NCI-H510A (cell line): ENCODE measurements around the gene ITGB1.
A peak's percentile ranks its signal among the peaks of the same experiment; 100 is the strongest.
"Not testable (repeated sequence)": the region's sequence is repeated elsewhere in the genome, so short reads cannot be mapped to it uniquely, and the experiment has no call there.

Experiments used
- DNase-seq: peaks from one replicate; lab custom pipeline; 2025; lab: John Stamatoyannopoulos, UW

ITGB1 gene

DNA sequence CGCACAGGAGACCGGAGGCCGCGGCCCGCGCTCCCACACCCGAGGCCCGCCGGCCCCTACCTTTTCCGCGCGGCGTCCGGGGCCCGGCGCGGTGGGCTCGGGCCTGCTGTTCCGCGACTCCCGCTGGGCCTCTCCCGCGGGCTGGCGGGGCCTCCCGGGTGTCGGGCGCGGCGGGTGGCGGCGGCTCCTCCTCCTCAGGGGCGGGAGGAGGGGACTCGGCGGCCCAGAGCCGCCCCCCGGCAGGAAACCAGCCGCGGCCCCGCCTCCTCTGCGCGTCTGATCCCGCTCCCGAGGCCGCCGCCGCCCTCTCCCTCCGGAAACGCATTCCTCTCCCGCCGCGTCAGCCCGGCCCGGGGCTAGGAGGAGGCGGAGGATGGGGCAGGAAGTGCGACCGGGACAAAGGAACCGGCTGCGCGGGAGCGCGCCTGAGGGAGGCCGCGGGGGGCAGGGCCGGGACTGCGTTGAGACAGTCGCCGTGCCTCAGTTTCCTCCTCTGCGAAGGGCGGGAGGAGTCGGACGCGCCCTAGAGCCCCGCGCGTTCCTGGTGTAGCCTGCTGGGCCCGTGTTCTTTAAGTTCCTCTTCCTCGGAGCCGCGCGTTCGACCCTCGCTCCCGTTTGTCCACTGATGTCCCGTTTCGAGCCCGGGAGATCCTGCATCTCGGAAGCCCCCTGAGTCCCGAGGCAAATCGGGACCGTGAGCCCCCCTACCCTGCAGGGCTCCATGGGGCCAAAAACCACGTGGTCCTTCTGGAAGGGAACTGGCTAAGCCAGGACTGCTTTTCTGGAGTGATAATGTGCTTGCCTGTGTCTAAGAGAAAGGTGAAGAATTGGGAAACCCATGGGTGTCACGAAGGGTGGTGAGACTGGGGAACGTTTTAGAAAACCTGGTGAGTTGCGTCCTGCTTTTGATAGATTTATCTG lies at the start of gene ITGB1:
Gene ITGB1 (minus strand): TSS at position 146 of the 921 bp plus-strand sequence. CDS start 22,672 bp downstream, outside the sequence.
- peak; percentile 87 for DNase-seq

DNA sequence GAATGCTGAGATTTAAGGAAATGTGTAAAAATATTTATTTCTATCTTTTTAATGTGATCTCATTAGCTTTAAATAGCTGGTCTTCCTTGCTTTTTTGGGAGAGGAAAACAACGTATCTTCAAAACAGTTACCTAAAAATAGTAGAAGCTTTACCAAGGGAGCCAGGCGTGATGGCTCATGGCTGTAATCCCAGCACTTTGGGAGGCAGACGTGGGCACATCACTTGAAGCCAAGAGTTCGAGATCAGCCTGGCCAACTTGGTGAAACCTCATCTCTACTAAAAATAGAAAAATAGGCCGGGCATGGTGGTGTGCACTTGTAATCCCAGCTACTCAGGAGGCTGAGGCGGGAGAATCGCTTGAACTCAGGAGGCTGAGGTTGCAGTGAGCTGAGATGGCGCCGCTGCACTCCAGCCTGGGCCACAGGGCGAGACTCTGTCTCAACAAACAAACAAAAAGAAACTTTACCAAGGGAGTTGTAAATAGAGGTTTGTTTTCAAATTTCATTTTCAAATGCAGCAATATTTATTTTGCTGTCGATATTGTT lies 48.4 kb upstream of the ITGB1 start:
- no peak for DNase-seq

DNA sequence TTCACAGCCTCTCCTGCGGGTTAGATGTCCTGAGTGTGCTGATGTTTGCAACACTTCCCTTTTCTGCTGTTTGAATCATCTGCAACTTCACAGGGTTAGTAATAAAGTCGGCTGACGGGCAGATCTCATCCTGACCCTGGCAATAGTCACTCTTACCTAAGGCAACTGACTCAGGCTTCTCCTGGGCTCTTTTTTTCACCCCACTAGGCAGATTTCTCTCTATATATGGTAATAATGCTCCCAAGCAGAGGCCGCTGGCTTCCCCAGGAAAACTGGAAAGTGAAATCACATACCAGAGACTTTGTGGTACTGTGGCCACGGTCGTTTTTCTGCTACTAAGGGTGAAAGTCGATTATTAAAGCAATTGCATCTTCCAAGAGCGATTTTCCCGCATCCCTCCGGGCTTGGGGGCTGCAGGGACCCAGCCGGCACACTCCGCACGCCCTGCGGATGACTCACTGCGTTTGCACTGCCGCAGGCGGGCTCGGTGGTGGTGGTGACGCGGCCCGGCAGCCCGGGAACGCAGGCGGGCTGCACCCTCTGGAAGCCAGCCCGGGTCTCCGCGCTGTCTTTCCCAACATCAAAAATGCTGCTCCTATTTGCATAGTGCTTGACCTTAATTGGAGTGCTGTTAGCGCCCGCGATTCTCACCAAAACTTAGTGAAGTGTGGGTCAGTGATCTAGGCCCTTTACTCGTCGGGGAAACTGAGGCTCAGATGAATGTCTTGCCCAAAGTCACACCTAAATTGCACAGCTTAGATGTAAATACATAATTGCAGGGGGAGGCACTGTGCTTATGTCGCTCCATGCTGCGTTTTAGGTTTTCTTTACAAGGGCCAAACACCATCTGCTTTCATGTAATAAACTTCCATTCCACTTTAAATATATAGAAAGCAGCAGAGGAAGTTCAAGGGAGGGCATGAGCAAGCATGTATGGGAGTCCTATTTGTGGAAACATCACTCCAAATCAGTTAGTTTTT lies 47.6 kb upstream of the ITGB1 start:
- DNase-seq = peak; percentile 2

DNA sequence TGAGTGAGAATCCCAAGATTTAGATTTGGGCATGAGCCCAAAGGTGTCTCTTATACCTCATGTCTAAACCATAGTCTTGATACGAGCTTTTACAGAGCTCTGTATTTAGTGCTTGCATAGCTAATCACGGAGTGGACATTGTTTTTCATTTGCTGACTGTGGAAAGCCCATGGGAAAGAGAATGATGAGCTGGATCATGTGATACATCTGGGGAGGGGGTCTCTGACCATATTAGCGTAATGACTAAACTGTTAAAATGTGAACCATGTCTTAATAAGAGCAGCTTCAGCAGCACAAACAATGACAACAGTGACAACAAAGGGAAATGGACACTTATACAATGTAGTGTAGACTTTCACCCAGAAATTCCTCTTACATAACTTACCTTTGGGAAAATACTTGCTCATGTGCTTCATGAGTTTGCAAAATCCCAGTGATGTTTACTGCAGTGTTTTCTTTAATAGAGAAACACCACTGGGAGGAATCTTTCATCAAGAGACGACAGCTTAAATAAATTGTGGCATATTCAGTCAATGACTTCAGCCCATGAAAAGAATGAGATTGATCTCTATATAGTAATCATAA lies 44.0 kb upstream of the ITGB1 start:
- no peak for DNase-seq

DNA sequence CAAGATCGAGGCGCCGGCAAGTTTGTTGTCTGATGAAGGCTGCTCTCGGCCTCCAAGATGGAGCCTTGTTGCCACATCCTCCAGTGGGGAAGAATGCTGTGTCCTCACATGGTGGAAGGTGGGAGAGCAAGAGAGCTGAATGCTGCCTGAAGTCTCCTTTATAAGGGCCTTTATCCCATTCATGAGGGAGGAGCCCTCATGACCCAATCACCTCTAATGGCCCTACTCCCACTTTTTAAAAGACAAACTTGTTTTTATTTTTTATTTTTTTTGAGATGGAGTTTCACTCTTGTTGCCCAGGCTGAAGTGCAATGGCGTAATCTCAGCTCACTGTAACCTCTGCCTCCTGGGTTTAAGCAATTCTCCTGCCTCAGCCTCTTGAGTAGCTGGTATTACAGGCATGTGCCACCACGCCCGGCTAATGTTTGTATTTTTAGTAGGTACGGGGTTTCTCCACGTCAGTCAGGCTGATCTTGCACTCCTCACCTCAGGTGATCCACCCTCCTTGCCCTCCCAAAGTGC lies 40.1 kb upstream of the ITGB1 start:
- not testable (repeated sequence) for DNase-seq

DNA sequence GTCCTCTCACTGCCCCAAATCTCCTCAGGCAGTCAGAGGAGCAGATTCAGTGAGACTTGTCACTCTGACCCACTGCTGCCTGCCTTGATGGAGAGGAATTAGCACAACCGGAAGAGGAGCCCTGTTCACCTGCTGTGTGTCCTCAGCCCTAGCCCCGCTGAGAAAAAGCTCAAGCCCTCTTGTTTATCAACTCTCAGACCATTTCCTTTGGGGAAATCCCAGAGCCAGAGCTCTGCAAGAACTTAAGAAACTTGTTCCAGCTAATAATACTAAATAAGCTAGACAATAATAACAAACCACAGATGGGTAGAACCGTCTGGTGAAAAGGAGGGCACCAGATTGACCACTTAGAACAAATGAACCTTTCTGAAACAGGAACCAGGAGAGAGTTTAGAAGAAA lies 37.7 kb upstream of the ITGB1 start:
- DNase-seq = no peak

DNA sequence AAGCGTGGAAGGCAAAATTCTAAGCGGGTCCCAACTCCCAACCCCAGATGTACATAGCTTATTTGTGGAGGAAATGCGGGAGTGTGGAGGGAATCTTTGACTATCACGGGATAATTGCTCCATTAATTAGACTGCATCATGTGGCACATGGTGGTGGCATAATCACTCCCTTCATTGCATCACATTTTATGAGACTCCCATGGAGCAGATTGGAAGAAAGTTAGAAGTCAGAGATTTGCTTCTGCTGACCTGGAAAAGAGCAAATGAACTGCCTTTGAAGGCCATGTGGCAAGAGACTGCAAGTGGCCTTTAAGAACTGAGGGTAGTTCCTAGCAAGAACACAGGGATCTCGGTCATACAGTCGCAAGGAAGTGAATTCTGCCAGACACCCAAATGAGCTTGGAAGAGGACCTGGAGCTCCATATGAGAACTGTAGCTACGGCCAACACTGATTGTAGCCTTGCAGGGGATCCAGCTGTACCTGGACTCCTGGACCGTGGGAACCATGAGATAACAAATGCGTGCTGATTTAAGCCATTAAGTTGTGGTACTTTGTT lies 37.1 kb upstream of the ITGB1 start:
- no peak for DNase-seq

DNA sequence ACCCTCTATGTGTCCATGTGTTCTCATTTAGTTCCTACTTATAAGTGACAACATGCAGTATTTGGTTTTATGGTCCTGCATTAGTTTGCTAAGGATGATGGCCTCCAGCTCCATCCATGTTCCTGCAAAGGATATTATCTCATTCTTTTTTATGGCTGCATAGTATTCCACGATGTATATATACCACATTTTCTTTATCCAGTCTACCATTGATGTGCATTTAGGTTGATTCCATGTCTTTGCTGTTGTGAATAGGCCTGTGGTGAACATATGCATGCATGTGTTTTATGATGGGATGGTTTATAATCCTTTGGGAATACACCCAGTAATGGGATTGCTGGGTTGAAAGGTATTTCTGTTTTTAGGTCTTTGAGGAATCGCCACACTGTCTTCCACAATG lies 36.6 kb upstream of the ITGB1 start:
- not testable (repeated sequence) for DNase-seq

DNA sequence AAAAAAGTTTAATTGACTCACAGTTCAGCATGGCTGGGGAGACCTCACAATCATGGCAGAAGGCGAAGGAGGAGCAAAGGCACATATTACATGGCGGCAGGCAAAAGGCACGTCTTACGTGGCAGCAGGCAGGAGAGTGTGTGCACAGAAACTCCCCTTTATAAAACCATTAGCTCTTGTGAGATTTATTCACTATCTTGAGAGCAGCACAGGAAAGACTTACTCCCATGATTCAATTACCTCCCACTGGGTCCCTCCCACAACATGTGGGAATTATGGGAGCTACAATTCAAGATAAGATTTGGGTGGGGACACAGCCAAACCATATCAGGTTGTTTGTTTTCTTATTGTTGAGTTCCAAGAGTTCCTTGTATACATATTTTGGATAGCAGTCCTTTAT lies 34.3 kb upstream of the ITGB1 start:
- DNase-seq = not testable (repeated sequence)

DNA sequence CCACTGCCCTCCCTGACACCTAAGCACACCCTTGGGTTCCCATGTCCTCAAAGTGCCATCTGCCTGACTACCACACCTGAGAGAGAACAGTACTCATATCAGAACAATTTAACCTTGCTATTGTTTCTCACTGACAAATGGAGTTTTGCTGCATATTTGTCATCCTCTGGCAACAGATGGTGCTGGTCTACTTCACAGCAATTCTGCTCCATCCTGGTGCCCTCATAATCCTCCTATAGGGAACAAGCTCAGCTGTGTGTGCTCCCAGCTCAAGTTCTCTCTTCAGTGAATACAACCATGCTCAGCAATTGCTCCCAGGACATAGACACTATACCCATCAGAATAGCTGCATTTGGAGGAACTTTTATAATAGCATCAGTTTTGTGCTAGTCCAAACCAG lies 32.8 kb upstream of the ITGB1 start:
- DNase-seq = no peak

DNA sequence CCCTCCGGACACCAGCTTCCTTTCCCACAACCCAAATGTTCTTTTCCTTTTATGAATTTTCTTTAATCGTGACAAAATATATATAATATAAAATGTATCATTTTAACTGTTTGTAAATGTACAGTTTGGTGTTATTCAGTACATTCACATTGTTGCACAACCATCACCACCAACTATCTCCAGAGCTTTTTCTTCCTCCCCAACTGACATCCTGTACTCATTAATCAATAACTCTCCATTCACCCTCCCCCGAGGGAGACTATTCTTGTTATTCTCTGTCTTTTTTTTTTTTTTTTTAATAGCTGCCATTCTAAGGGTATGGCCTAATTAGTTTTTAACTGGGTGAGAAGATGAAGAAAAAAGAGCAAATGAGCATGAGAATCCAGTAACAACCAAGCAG lies 30.6 kb upstream of the ITGB1 start:
- DNase-seq = no peak

DNA sequence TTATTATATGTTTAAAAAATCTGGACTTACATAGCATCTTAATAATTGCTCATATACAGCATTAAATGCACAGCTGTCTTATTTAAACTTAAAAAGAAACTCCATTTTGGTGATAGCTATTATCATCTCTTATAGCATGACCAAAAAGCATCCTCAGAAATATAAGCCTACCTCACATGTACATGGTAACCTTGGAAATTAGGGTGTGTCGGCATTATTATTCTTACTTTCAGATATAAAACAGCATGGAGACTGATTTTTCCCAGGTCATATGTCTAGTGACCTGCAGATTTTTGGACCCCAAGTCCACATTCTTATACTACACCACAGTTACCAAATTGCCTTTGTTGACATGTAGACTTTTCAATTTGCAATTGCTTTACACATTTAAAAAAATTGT lies 29.1 kb upstream of the ITGB1 start:
- DNase-seq = no peak

DNA sequence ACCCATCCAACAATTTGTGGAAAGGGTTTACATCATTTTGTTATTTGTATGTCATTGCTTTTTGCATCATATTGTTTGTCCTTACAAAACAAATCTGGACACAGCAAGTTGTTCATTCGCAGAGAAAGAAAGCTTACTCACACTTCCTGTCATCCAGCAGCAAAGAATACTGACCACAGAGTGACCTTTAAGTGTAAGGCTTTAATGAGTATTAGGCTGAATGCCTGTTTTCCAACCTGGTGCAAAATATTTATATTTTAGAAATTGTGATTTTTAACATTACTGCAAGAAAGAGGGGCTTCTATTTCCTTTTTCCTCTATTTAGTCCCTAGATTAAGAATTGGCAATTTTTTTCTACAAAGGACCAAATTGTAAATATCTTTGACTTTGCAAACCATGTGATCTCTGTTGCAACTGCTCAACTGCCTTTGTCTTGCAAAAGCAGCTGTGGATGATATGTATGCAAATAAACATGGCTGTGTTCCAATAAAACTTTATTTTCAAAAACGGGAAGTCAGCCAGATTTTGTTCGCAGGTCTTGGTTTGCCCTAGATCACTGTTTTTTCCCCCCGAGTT lies 27.8 kb upstream of the ITGB1 start:
- no peak for DNase-seq

DNA sequence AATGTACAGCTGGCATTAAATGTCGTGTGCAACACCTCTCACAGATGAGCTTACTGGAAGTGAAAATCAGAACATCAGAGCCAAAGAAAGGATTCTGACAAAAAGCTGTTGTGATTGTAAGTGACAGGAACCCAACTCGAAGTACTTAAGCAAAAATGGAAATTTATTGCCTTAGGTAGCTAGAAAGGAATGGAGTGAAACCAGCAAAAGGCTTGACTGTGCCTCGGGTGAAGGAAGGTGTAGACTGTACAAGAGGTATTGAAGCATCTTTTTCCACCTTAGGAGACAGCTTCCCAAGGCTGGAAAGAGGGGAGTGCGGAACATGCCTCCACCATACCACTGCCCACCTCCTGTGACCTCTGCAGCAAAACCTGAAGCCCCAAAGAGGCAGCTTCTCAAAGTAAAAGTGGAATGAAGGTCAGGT lies 27.3 kb upstream of the ITGB1 start:
- DNase-seq = no peak

DNA sequence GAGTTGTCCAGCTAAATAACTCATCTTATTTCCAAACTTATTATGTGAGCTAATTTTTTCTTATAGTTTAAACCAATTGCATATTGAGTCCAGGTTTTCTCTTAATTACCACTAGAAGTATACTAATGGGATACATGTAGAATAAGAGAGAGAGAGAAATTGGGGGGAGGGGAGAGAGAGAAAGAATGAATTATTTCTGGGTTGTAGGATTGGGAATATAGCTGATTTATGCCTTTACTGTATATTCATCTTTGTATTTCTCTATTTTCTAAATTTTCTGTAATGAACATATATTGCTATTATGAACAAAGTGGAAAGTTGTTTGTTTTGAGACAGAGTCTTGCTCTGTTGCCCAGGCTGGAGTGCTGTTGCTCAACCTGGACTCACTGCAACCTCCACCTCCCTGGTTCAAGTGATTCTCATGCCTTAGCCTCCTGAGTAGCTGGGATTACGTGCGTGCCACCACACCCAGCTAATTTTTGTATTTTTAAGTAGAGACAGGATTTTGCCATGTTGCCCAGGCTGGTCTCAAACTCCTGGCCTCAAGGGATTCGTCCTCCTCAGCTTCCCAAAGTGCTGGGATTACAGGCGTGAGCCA lies 26.1 kb upstream of the ITGB1 start:
- DNase-seq = no peak

DNA sequence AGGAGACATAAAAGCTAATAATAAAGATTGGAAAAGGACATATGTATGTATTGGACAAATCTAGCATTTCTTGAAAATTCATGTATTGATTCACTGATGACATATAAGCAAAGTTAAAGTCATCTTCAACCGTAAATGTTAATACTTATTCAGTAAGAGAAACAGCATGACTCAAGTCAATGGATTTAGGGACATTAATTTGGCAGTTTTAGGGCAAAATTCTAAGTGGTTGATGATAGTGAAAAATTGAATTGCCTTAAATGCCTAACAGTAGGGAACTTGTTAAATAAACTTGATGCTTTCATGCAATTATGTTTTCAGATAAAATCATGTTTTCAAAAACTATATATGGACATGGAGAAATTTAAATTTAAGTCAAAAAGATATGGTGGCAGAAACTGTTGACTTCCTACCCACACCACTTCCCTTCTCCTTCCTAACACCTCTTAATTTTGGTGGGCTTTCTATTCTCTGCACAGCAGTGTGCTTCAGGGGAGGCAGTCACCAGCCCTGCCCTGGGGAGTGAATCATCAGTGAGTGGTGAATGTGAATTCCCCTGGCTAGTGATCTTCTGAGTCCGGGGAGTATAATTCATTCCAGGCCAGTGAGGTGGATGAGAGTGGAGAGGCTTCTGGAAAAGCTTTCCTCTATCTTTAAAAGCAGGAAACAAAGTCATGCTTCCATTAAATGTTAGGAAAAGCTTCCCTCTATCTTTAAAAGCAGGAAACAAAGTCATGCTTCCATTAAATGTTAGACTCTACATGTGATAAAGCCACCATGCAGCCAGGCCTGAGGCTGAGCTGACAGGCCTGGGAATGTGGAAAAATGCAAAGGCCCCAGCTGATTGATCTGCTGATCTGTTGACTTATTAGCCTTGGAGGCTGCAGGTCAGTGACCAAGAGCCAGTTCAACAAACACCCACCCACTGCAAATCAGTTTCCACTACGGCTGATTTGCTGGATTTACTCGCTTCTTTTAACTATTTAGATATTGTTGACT lies 25.2 kb upstream of the ITGB1 start:
- no peak for DNase-seq

DNA sequence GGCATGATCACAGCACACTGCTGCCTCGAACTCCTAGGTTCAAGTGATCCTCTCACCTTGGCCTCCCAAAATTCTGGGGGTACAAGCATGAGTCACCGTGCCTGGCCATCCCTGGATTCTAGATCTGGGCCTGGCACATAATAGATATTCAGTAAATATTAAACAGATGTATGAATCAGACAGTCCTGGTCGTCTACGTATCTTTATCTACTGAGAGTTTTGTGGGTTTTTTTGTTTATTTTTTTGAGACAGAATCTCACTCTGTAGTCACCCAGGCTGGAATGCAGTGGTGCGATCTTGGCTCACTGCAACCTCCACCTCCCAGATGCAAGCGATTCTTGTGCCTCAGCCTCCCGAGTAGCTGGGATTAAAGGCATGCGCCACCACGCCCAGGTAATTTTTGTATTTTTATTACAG lies 24.3 kb upstream of the ITGB1 start:
- no peak for DNase-seq

DNA sequence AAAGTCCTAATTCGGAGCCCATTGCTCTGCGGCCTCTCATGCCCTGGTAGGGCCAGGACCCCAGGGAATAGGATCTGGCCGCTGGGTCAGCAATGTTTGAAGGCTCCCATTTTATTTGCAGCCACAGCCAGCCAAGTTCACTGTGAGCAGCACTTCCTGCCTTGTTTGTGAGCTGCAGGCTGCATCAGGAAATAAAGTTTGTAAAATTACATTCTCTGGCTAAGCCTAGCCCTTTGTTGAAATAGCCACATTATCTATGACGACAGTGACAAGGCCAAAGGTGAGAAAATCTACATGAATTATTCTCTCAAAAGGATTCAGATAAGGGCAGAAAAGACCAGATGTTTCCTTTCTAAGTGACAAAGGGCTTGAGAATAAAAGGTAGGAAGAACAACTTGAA lies 23.7 kb upstream of the ITGB1 start:
- no peak for DNase-seq
